HCT116 (cell line): ENCODE measurements around the gene C16orf95. TPM values are rescaled to one million over a fixed set of nuclear protein-coding genes. Genes with fewer than 3 reads are reported as not detected.

ENCODE experiments used
- ATAC-seq: fragments of 200-7000 bp; cut with Tn5 transposase; 2 replicates; pipeline ENCODE4 v1.9.1; 2020; ENCODE audit warnings: mild to moderate bottlenecking, moderate library complexity
- BruUV-seq: library from RNA; stranded (reverse); fragments of 400-500 nt; replicated peaks from 2 replicates; lab custom pipeline; 2021; lab: Mats Ljungman, UMichigan
- CTCF ChIA-PET: fragments of 300-600 bp; sonication (Branson Sonifier 250); formaldehyde crosslinking; loops from one replicate; lab custom pipeline; 2021; ENCODE audit warnings: antibody characterized with exemption; lab: Charles Lee
- POLR2A ChIA-PET: fragments of 300-600, 350-600 bp; sonication (Branson Sonifier 250); formaldehyde crosslinking; loops from one replicate; lab custom pipeline; 2021; ENCODE audit warnings: antibody characterized with exemption; lab: Charles Lee
- RAD21 ChIA-PET, 2 experiments: fragments of 300-600 bp; sonication (Branson Sonifier 250); formaldehyde crosslinking; loops; one replicate each; lab custom pipeline; 2023; ENCODE audit warnings: low total read pairs in 2 of 2; ENCODE audit not compliant: uncharacterized antibody in 2 of 2, unreplicated experiment in 2 of 2, low non-redundant PET in 1 of 2; lab: Charles Lee
- DNase-seq: peaks from one replicate; pipeline ENCODE4 v3.0.0-alpha.2; 2010; ENCODE audit warnings: low read depth, low spot score
- H2AFZ ChIP-seq: fragments of 200-600 bp; shearing (Covaris generic), sonication (generic); 2 replicates; pipeline ENCODE4 v1.6.1; 2017; ENCODE audit warnings: low read depth, mixed run types, mixed read lengths, antibody characterized with exemption, low read length; ENCODE audit not compliant: poor library complexity, severe bottlenecking
- H3K27ac ChIP-seq: 2 replicates; pipeline ENCODE4 v1.5.1; 2012; ENCODE audit warnings: low read depth, low read length
- H3K27me3 ChIP-seq: fragments of 200-600 bp; sonication (generic); 2 replicates; pipeline ENCODE4 v1.6.1; 2016; ENCODE audit warnings: mixed run types, low read length, mixed read lengths; ENCODE audit not compliant: insufficient read depth
- H3K36me3 ChIP-seq, 2 experiments: fragments of 200-500 bp in 1 of 2; fragments of 200-600 bp in 1 of 2; sonication (Bioruptor generic) in 1 of 2; sonication (generic) in 1 of 2; 2 replicates each; pipeline versions ENCODE4 v1.5.1 to v1.6.1; 2014 to 2016; ENCODE audit warnings: low read length in 2 of 2, inconsistent platforms in 1 of 2, mixed read lengths in 1 of 2, mixed run types in 1 of 2; ENCODE audit not compliant: insufficient read depth in 2 of 2, control insufficient read depth in 1 of 2
- H3K4me1 ChIP-seq, 2 experiments: fragments of 200-600 bp in 1 of 2; sonication (generic) in 1 of 2; 2 replicates each; pipeline versions ENCODE4 v1.5.1 to v1.6.1; 2012 to 2017; ENCODE audit warnings: low read length in 2 of 2, inconsistent platforms in 1 of 2, mild to moderate bottlenecking in 1 of 2, mixed read lengths in 1 of 2, mixed run types in 1 of 2, moderate library complexity in 1 of 2; ENCODE audit not compliant: insufficient read depth in 2 of 2, control insufficient read depth in 1 of 2
- H3K4me2 ChIP-seq: fragments of 200-600 bp; sonication (generic); 2 replicates; pipeline ENCODE4 v1.6.1; 2017; ENCODE audit warnings: mixed run types, low read length, mixed read lengths
- H3K4me3 ChIP-seq, 2 experiments: fragments of 200-600 bp in 1 of 2; sonication (generic) in 1 of 2; replicated peaks in 1 of 2; 2 replicates each; pipeline ENCODE4 v1.5.1; 2011 to 2016; ENCODE audit warnings: low read length in 2 of 2, control low read depth in 1 of 2, low read depth in 1 of 2, mild to moderate bottlenecking in 1 of 2, mixed read lengths in 1 of 2, mixed run types in 1 of 2
- H3K79me2 ChIP-seq: fragments of 200-600 bp; sonication (generic); 2 replicates; pipeline ENCODE4 v1.6.1; 2017; ENCODE audit warnings: mild to moderate bottlenecking, mixed run types, low read length, moderate library complexity, mixed read lengths; ENCODE audit not compliant: insufficient read depth
- H3K9ac ChIP-seq: fragments of 200-600 bp; sonication (generic); 2 replicates; pipeline ENCODE4 v1.6.1; 2016; ENCODE audit warnings: low read length, mixed read lengths
- H3K9me2 ChIP-seq: fragments of 200-600 bp; sonication (generic), shearing (Covaris generic); 2 replicates; pipeline ENCODE4 v1.6.1; 2017; ENCODE audit warnings: mixed run types, mild to moderate bottlenecking, moderate library complexity; ENCODE audit not compliant: insufficient read depth
- H3K9me3 ChIP-seq, 2 experiments: fragments of 200-500 bp in 1 of 2; fragments of 200-600 bp in 1 of 2; sonication (Bioruptor generic) in 1 of 2; sonication (generic) in 1 of 2; 2 replicates each; pipeline ENCODE4 v1.6.1; 2014 to 2017; ENCODE audit warnings: low read length in 2 of 2, mixed read lengths in 2 of 2, inconsistent platforms in 1 of 2, low read depth in 1 of 2, mild to moderate bottlenecking in 1 of 2, mixed run types in 1 of 2, moderate library complexity in 1 of 2; ENCODE audit not compliant: control insufficient read depth in 1 of 2, insufficient read depth in 1 of 2
- H4K20me1 ChIP-seq: fragments of 200-600 bp; sonication (generic), shearing (Covaris generic); 2 replicates; pipeline ENCODE4 v1.6.1; 2017; ENCODE audit warnings: mixed run types, mild to moderate bottlenecking, moderate library complexity; ENCODE audit not compliant: insufficient read depth
- CBX3 ChIP-seq: IDR thresholded peaks from 2 replicates; pipeline ENCODE4 v1.6.1; 2012; ENCODE audit warnings: low read depth
- EZH2phosphoT487 ChIP-seq: fragments of 200-600 bp; IDR thresholded peaks from 2 replicates; pipeline ENCODE4 v1.6.1; 2018; ENCODE audit warnings: antibody characterized with exemption, borderline replicate concordance
- FOSL1 ChIP-seq: IDR thresholded peaks from 2 replicates; pipeline ENCODE4 v1.6.1; 2012; ENCODE audit warnings: low read depth
- JUND ChIP-seq: IDR thresholded peaks from 2 replicates; pipeline ENCODE4 v1.6.1; 2012
- POLR2A ChIP-seq: IDR thresholded peaks from 2 replicates; pipeline ENCODE4 v1.7.0; 2011; ENCODE audit warnings: borderline replicate concordance; ENCODE audit not compliant: insufficient read depth, insufficient read length; ENCODE audit errors: extremely low read depth
- SIN3A ChIP-seq: IDR thresholded peaks from 2 replicates; pipeline ENCODE4 v1.6.1; 2012; ENCODE audit warnings: low read depth
- SRF ChIP-seq: IDR thresholded peaks from 2 replicates; pipeline ENCODE4 v1.6.1; 2012; ENCODE audit warnings: low read depth
- ZFX ChIP-seq: fragments of 450-650 bp; IDR thresholded peaks from 2 replicates; pipeline ENCODE4 v1.6.1; 2017
- intact Hi-C: fragments of 100-400 bp; cut with micrococcal nuclease; formaldehyde crosslinking; loops from 2 replicates; pipeline ENCODE4 v1.10.0; 2022
- total RNA-seq: library from RNA; stranded (reverse); gene quantifications from one replicate; pipeline ENCODE4 v1.2.1, GENCODE V29; 2021; ENCODE audit not compliant: unreplicated experiment
- TF ChIP-seq, protein P1 (sequence below): IDR thresholded peaks from 2 replicates; pipeline ENCODE4 v1.6.1; 2012

The C16orf95 gene
- total RNA-seq, 1 experiment from 2014 or later: 12.2 TPM

GRCh38 chr16:87286839-87287626, 30.2 kb downstream of the C16orf95 start (continued):
- TF ChIP-seq CBX3: no peak
- no peak for TF ChIP-seq EZH2phosphoT487
- TF ChIP-seq, protein P1, sequence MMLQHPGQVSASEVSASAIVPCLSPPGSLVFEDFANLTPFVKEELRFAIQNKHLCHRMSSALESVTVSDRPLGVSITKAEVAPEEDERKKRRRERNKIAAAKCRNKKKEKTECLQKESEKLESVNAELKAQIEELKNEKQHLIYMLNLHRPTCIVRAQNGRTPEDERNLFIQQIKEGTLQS: no peak

DNA sequence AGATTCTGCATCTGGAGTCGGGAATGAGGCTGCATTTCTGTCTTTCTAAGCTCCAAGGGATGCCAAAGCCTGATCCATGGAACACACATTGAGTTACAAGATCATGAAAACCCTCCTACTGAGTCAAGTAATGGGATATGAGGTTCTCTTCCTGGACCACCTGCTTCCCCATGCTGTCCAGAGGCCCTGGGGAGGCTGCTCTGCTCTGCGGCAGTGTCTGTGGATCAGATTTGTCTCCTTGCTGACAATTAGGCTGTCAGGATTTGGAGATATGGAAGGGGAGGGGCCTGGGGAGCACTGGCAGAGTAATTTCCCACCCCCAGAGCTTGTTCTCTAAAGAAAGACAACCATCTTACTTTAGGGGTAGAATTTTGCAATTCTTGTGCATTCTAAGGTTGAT, 33.0 kb downstream of the C16orf95 start:
- no peaks in the 10 kb centered on the region for H3K79me2 ChIP-seq
- TF ChIP-seq POLR2A (no peak), SRF (no peak), ZFX (no peak), JUND (no peak), SIN3A (no peak), FOSL1 (no peak)
- no peaks in the 10 kb centered on the region for H3K9me2 ChIP-seq
- RAD21 ChIA-PET: interaction anchor here in 1 of 2 experiments (0.6 kb wide), 1 partner anchor 99 kb away, joined by 3 read pairs; the partner anchor contains the start of gene FBXO31
- H3K9ac ChIP-seq: no peak overlapping the region
- POLR2A ChIA-PET: no interaction called here
- DNase-seq (no peak), ATAC-seq (no peak)
- no peak overlapping the region for H2AFZ ChIP-seq
- H3K9me3 ChIP-seq: peaks cover 0 to 8% of the 10 kb centered on the region in 2 experiments; a peak in 3 of 4 replicates
- BruUV-seq: no TSS peak
- no peak overlapping the region for H3K27ac ChIP-seq
- H3K27me3 ChIP-seq: no peaks in the 10 kb centered on the region
- H3K4me2 ChIP-seq: no peak overlapping the region
- intact Hi-C loops: no loop called here
- no peak overlapping the region for H3K4me3 ChIP-seq
- no peaks in the 10 kb centered on the region for H3K36me3 ChIP-seq
- H3K4me1 ChIP-seq: no peaks in the 10 kb centered on the region
- no peaks in the 10 kb centered on the region for H4K20me1 ChIP-seq
- CTCF ChIA-PET: no interaction called here
